Mucosa of gallbladder (tissue), 1 donor: ENCODE measurements around the gene PLP1. TPM values are rescaled to one million over a fixed set of nuclear protein-coding genes. Genes with fewer than 3 reads are reported as not detected.
"Not testable (repeated sequence)": the region's sequence is repeated elsewhere in the genome, so short reads cannot be mapped to it uniquely, and the experiment has no call there.

Experiments
- DNase-seq: peaks from one replicate; pipeline ENCODE4 v3.0.0-alpha.2; 2020; ENCODE audit warnings: low spot score
- total RNA-seq: library from RNA; stranded (reverse); gene quantifications from one replicate; pipeline ENCODE4 v1.2.1, GENCODE V29; 2021
- donor health status: DM: no; HTN: no; CAD: no.

PLP1 gene
- 13.8 TPM for total RNA-seq

DNA sequence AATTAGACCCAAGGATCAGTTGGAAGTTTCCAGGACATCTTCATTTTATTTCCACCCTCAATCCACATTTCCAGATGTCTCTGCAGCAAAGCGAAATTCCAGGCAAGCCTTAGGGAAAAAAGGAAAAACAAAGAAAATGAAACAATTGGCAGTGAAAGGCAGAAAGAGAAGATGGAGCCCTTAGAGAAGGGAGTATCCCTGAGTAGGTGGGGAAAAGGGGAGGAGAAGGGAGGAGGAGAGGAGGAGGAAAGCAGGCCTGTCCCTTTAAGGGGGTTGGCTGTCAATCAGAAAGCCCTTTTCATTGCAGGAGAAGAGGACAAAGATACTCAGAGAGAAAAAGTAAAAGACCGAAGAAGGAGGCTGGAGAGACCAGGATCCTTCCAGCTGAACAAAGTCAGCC lies at the start of gene PLP1:
Gene PLP1, plus strand, starts transcription at position 295 of the 400 bp plus-strand sequence. CDS start 156 bp downstream, outside the sequence.
- DNase-seq: no peak

GRCh38 chrX:103727115-103727514 lies 49.5 kb upstream of the PLP1 start:
- DNase-seq: no peak

GRCh38 chrX:103729015-103729414 lies 47.6 kb upstream of the PLP1 start:
- no peak for DNase-seq

- no peak for DNase-seq
Measured at GRCh38 chrX:103730147-103730795, 46.4 kb upstream of the PLP1 start.

DNA sequence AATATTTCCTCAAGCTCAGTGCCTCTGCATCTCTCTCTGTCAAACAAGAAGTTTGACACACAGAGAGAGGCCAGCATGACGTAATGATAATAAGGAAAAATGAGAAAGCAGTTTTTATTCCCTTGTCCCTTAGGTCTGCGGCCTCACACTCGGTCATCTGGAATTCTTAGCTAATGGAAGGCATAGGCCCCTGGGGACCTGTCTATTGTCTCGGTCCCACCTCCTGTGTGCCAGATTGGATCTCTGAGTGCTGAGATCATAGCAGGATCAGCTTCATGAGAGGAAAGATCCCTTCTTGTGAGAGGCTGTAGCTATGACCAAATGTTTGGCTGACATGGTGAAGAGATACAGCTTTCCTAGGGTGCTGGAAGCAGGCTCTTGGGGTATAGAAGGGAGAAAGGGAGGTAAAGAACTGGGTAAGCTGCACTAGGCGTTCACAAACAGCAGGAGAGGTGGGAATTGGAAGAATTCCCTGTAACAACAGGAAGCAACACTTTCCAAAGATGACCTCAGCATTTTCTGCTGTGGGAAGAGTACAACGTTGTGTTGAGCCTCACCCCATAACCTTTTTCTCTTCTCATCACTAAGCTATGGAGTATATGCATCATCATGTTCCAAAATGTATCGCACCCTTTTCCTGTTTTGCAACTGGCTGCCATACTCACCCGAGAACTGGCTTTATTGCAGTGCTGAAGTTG lies 45.7 kb upstream of the PLP1 start:
- DNase-seq: no peak

- no peak for DNase-seq
Measured at GRCh38 chrX:103733017-103733416, 43.6 kb upstream of the PLP1 start.

DNA sequence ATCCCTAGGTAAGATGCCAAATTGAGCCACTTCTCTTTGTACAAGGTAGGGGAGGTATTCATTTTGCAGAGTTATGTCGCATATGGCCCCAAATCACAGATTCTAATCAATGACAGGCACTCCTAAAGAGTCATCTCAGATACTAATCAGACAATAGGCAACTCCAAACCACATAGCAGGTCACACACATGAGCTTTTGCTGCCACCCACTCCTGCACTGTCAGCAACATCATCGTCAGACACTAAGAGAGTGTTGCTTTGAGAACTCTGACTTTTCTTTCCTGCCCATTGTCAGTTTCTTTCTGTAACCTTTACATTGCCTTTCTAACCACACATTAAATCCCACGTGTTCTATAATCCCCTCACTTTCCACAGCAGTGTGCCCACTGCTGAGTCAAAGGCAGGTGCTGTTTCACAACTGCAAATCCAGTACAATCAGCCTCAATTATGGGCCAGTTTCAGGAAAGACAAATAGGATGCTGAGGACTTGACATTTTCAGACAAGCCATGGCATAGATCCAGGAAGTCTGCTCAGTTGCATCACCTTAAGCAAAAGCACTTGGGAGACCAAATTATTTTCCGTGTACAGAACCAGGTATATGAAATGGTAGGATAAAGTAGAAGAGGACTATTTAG lies 42.4 kb upstream of the PLP1 start:
- DNase-seq: no peak

GRCh38 chrX:103737696-103738095 lies 38.9 kb upstream of the PLP1 start:
- no peak for DNase-seq

GRCh38 chrX:103739421-103739820 lies 37.2 kb upstream of the PLP1 start:
- no peak for DNase-seq

- no peak for DNase-seq
Measured at GRCh38 chrX:103741879-103742278, 34.8 kb upstream of the PLP1 start.

DNA sequence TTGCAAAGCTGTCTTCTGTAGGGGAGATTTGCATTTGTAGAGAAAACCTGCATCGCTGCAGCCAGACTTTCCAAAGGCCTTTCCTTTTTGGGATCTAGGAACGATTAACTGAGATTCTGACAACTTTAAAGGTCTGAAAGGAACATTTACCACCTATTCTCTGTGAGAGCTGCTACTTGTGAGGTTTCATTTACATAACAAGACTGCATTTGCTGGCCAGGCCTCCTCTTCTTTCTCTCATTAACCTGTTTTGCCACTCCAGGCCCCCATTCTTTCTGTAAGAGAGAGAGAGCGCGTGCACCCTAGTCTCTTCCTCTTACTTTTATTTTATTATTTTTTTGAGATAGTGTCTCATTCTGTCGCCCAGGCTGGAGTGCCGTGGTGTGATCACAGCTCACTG lies 34.3 kb upstream of the PLP1 start:
- no peak for DNase-seq

DNA sequence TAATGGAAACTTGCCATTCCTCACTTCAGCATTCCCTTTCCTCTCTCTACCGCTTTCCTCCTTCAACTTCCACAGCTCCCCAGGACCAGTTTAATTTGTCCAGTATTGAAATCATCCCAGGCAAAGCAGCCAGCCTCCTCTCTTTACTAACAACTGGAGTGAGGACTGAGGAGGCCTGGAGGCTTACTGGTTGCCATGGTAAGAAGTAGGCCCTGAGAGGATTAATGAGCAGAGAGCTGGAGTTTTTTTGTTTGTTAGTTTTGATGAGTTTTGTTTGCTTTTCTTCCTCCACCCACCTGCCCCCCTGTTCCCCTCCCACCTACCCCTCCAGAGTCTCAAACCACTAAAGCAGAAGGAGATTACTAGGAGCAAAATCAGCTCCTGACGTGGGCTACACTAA lies 29.5 kb upstream of the PLP1 start:
- DNase-seq: no peak

GRCh38 chrX:103754401-103754800 lies 22.2 kb upstream of the PLP1 start:
- no peak for DNase-seq

DNA sequence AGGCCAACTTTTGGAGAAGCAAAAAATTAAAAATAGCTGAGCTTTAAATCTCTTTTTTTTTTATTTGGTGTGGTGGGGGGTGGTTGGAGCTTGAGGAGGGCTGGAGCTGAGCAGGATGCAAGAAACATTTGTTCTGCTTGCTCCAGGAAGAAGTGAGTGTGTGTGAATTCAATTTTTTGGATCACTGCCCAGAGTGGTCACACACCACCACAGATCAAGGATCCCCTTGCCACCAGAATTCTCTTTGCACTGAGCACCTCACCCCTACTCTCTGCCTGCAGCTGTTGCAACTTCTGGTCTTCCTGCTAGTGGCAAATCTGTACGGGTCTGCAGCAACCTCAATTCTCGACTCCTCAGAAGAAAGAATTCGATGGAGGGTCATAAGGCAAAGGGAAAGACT lies 19.9 kb upstream of the PLP1 start:
- no peak for DNase-seq

GRCh38 chrX:103758555-103758954 lies 18.1 kb upstream of the PLP1 start:
- no peak for DNase-seq

GRCh38 chrX:103763541-103763940 lies 13.1 kb upstream of the PLP1 start:
- not testable (repeated sequence) for DNase-seq

DNA sequence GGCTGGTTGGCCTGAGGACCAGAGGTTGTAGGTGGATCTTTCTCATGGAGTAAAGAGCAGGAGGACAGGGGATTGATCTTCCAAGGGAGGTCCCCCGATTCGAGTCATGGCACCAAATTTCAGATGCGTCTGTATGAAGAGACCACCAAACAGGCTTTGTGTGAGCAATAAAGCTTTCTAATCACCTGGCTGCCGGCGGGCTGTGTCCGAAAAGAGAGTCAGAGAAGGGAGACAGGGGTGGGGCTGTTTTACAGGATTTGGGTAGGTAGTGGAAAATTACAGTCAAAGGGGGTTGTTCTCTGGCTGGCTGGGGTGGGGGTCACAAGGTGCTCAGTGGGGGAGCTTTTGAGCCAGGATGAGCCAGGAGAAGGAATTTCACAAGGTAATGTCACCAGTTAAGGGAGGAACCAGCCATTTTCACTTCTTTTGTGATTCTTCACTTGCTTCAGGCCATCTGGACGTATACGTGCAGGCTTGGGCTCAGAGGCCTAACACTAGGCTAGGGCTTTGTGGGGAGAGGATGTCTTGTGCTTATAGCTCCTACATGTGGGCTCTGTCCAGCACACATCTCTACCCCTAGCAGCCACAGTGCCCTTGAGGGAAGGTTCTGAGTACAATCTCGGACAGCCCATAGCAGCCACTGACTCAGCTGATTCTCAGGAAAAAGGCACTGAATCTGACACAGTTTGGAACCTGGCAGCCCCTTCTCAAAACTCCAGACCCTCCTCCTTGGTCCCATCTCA lies 9.7 kb upstream of the PLP1 start:
- not testable (repeated sequence) for DNase-seq

DNA sequence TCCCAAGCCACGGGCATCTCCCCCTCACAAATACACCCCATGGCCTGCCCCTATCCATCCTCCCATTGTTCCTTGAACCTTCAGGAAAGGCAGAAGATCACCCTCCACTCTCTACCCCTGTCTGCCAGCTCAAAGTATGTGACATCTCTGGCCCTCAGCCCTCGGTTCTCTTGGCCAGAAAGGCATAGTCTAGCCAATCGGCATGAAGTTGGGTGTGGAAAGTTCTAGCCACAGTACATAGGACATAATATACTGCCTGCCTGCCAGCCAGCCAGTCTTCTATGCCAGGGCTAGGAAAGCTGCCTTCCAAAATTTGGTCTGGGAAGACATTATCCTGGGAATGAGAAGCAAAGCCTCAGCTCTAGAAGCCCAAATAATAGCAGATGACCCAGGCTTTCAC lies 3.2 kb upstream of the PLP1 start:
- DNase-seq: no peak

GRCh38 chrX:103774070-103774642 lies 2.5 kb upstream of the PLP1 start:
- DNase-seq: no peak

DNA sequence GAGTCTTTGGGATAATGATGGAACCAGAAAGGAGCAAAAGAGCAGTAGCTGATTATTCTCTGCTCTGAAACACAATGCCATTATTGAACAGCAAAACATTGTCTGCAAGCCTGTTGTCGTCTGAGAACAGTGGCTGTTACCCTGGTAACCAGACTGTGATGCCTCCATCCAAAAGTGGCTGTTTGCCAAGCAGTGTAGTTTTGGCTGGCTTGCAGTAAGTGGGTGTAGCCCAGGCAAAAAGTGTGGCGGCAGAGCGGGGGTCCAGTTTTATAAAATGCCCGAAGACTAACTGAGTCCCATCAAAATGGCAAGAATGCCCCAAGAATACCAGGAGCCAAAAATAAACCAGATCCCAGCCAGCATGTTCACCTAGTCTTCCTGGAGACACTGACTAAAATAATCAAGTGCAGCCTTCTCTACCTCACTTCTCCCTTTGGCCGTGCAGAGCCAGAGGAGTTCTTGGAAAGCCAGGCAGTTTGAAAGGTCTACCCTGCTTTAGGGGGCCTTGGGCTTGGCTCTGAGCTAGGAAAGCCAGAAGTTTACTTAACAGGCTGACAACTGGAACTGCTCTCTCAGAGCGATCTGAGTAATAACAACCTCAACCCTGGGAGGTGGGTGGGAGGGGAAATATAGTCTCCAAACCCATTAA lies 2.6 kb downstream of the PLP1 start:
- DNase-seq: no peak

DNA sequence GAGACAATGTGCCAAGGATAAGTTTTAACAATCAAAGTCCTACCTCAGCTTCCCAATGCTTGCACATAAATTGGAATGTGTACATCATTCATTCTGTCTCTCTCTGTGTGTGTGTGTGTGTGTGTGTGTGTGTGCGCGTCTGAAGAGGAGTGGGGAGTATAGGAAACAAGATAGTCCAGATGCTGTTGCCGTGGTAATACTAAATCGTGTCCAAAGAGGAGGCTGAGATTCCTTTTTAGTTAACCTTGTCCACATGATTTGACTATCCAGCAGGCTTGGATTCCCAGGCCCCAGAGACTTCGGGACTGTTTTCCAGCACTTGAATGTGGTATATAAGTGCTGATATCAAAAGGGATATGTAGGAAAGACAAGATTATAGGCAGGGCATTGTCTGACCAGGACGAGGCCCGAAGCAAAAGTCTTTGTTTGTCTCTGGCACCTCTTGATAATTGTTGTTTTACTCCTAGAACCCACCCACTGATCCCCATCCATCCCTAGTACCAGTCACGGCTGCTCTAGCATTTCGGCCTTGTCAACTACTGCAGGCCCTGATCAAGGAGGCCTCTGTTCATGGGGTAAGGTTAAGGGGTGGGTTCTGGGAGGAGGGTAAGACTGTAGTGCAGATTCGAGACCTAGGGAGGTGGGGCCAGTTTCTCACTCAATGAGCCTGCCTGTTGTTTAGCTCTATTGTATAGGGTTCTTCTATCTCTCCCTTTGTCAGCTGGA lies 3.9 kb downstream of the PLP1 start:
- no peak for DNase-seq
